Adrenal gland (tissue), 5 donors: ENCODE results near the gene SPDYC.

Experiments
- CTCF ChIP-seq, 6 experiments: fragments of 450-650 bp in 4 of 6; fragments of 200-600 bp in 2 of 6; sonication (generic) in 1 of 6; IDR thresholded peaks; 1 replicate in 5 of 6; 2 replicates in 1 of 6; pipeline versions ENCODE4 v1.5.1 to v1.8.0; 2016 to 2021; ENCODE audit warnings: antibody characterized with exemption in 6 of 6, mild to moderate bottlenecking in 2 of 6, moderate library complexity in 1 of 6
- POLR2A ChIP-seq, 2 donors: fragments of 450-650 bp; IDR thresholded peaks; one replicate each; pipeline ENCODE4 v1.6.1; 2017; ENCODE audit warnings: antibody characterized with exemption in 2 of 2, mild to moderate bottlenecking in 2 of 2, moderate library complexity in 1 of 2
- donor health status: DM: no; HTN: no; CAD: no.

DNA sequence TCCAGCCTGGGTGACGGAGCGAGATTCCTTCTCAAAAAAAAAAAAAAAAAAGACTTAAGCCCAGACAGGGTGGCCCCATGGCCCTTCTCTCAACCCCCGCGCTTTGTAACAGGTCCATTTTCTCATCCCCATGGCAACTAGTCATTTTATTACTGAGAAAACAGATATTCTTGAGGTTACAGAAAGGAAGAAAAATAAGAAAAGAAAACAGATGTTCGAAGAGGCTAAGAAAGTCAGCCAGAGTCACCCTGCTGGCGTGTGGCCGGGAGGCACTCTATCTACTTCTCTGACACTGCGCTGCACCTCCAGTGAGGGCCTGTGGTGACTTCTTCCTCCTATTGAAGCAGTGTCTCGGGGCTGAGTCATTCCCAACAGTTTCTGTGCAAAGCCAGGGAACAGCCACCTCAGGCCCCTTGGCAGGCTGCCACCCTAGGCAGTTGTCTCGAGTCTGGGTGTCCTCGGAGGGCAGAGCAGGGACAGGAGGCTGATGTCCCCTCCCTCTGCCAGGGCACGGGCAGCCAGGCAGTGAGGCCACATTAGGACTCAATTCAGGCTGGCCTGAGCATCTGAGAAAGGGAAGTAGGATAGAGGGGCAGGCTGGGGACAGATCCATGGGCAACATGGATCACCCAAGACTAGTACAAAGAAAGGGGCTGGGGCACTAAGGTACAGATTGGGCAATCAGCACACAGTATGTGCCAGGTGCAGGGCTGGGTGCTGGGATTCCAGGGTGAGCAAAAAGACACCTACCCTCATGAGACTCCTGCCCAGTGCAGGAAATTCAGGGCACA lies 19.3 kb upstream of the SPDYC start:
- TF ChIP-seq CTCF (IDR thresholded peaks at IDR 0.05), result peak in 5 of 6 experiments; percentile 8 to 42 (median 14)
- peak in 1 of 2 donors; percentile 52 for TF ChIP-seq POLR2A (IDR thresholded peaks at IDR 0.05)
